ENCODE measurements around the gene STAU1. TPM values are rescaled to one million over a fixed set of nuclear protein-coding genes. Genes with fewer than 3 reads are reported as not detected.
"Not testable (repeated sequence)": the region's sequence is repeated elsewhere in the genome, so short reads cannot be mapped to it uniquely, and the experiment has no call there.

Gene STAU1
- total RNA-seq, 1 donor from 2014 or later, result 96.0 TPM

GRCh38 chr20:49091104-49091503 lies 97.0 kb downstream of the STAU1 start:
- Histone ChIP-seq H3K9me3 (ENCODE audit: low read depth) (no peaks in the 10 kb centered on the region), H3K27ac (no peak overlapping the region), H4K20me1 (ENCODE audit: low read depth) (peaks cover 4% of the 10 kb centered on the region), H3K4me2 (no peak overlapping the region), H3F3A (ENCODE audit: low read depth) (peaks cover 37% of the 10 kb centered on the region), H2AFZ (replicated peaks) (no peak overlapping the region), H3K27me3 (no peaks in the 10 kb centered on the region), H3K9ac (no peak overlapping the region), H3K36me3 (peaks cover 68% of the 10 kb centered on the region), H3K4me3 (no peak overlapping the region), H3K79me2 (ENCODE audit: low read depth) (peaks cover 14% of the 10 kb centered on the region), H3K4me1 (no peaks in the 10 kb centered on the region)
- no peak for TF ChIP-seq EZH2 (IDR thresholded peaks at IDR 0.05)
- TF ChIP-seq EZH2phosphoT487 (IDR thresholded peaks at IDR 0.05), result no peak
- TF ChIP-seq CTCF (IDR thresholded peaks at IDR 0.05), result no peak
- Mint-ChIP-seq H3K27me3 (ENCODE audit: insufficient read depth, low read depth) (peaks cover 3% of the 10 kb centered on the region), H3K9me3 (no peaks in the 10 kb centered on the region), H3K4me3 (no peak overlapping the region), H3K27ac (no peak overlapping the region), H3K36me3 (peaks cover 35% of the 10 kb centered on the region), H3K4me1 (no peaks in the 10 kb centered on the region)
- no peak for DNase-seq (ENCODE audit: low spot score)

GRCh38 chr20:49082295-49082694 lies 105.8 kb downstream of the STAU1 start:
- not testable (repeated sequence) for H3K4me3 Mint-ChIP-seq; H3K4me1 Mint-ChIP-seq; H3K4me2 ChIP-seq; H3K4me1 ChIP-seq; H3K9ac ChIP-seq; H3F3A ChIP-seq (ENCODE audit: low read depth); H3K27ac Mint-ChIP-seq; DNase-seq (ENCODE audit: low spot score); H4K20me1 ChIP-seq (ENCODE audit: low read depth); H3K9me3 ChIP-seq (ENCODE audit: low read depth); H3K4me3 ChIP-seq; H3K27ac ChIP-seq; H3K9me3 Mint-ChIP-seq; H3K27me3 Mint-ChIP-seq (ENCODE audit: insufficient read depth, low read depth); H3K27me3 ChIP-seq; H2AFZ ChIP-seq (replicated peaks)
- peaks cover 30% of the 10 kb centered on the region for H3K36me3 Mint-ChIP-seq
- Histone ChIP-seq H3K36me3 (peaks cover 31% of the 10 kb centered on the region), H3K79me2 (ENCODE audit: low read depth) (peaks cover 16% of the 10 kb centered on the region)

- Histone ChIP-seq H3K27ac (no peak overlapping the region), H3K27me3 (no peaks in the 10 kb centered on the region), H3K4me1 (no peaks in the 10 kb centered on the region), H2AFZ (replicated peaks) (no peak overlapping the region), H3K4me2 (no peak overlapping the region), H3K36me3 (peaks cover 34% of the 10 kb centered on the region), H3K4me3 (no peak overlapping the region), H3F3A (ENCODE audit: low read depth) (peaks cover 7% of the 10 kb centered on the region), H3K9ac (no peak overlapping the region), H3K9me3 (ENCODE audit: low read depth) (no peaks in the 10 kb centered on the region), H4K20me1 (ENCODE audit: low read depth) (peaks cover 15% of the 10 kb centered on the region), H3K79me2 (ENCODE audit: low read depth) (peaks cover 6% of the 10 kb centered on the region)
- no peak for DNase-seq (ENCODE audit: low spot score)
- no peak for TF ChIP-seq EZH2 (IDR thresholded peaks at IDR 0.05)
- no peak for TF ChIP-seq CTCF (IDR thresholded peaks at IDR 0.05)
- no peak for TF ChIP-seq EZH2phosphoT487 (IDR thresholded peaks at IDR 0.05)
- Mint-ChIP-seq H3K36me3 (peaks cover 28% of the 10 kb centered on the region), H3K27me3 (ENCODE audit: insufficient read depth, low read depth) (no peaks in the 10 kb centered on the region), H3K9me3 (no peaks in the 10 kb centered on the region), H3K4me1 (no peaks in the 10 kb centered on the region), H3K27ac (no peak overlapping the region), H3K4me3 (no peak overlapping the region)
These were observed 109.8 kb downstream of the STAU1 start for GRCh38 chr20:49078310-49078709.

- no peak for DNase-seq (ENCODE audit: low spot score)
- Histone ChIP-seq H2AFZ (replicated peaks) (no peak overlapping the region), H3K4me3 (no peak overlapping the region), H3K79me2 (ENCODE audit: low read depth) (peaks cover 25% of the 10 kb centered on the region), H3K9ac (no peak overlapping the region), H3K9me3 (ENCODE audit: low read depth) (no peaks in the 10 kb centered on the region), H3F3A (ENCODE audit: low read depth) (peaks cover 17% of the 10 kb centered on the region), H3K27me3 (no peaks in the 10 kb centered on the region), H4K20me1 (ENCODE audit: low read depth) (peaks cover 15% of the 10 kb centered on the region), H3K4me1 (no peaks in the 10 kb centered on the region), H3K4me2 (no peak overlapping the region), H3K36me3 (peaks cover 56% of the 10 kb centered on the region), H3K27ac (no peak overlapping the region)
- TF ChIP-seq CTCF (IDR thresholded peaks at IDR 0.05), result no peak
- no peak for TF ChIP-seq EZH2 (IDR thresholded peaks at IDR 0.05)
- no peak for TF ChIP-seq EZH2phosphoT487 (IDR thresholded peaks at IDR 0.05)
- Mint-ChIP-seq H3K4me3 (no peak overlapping the region), H3K9me3 (no peaks in the 10 kb centered on the region), H3K36me3 (peaks cover 31% of the 10 kb centered on the region), H3K4me1 (no peaks in the 10 kb centered on the region), H3K27ac (no peak overlapping the region), H3K27me3 (ENCODE audit: insufficient read depth, low read depth) (no peaks in the 10 kb centered on the region)
These were observed 113.6 kb downstream of the STAU1 start for GRCh38 chr20:49074521-49074920.

Other genes with a start within 250 kb of the STAU1 start
- gene CSE1L, start 142.0 kb downstream of the STAU1 start, total RNA-seq (ENCODE audit: low replicate concordance), result 244 and 348 TPM in 2 replicates
- gene DDX27, start 31.1 kb upstream of the STAU1 start, total RNA-seq (ENCODE audit: low replicate concordance), result 27.3 and 29.1 TPM in 2 replicates
- 6.3 and 6.9 TPM in 2 replicates for gene ZNFX1, start 89.7 kb upstream of the STAU1 start, total RNA-seq (ENCODE audit: low replicate concordance)

Measured in neural progenitor cell (in vitro differentiated cells).